Hepatocyte (in vitro differentiated cells): ENCODE measurements around the gene AGBL4. TPM values are rescaled to one million over a fixed set of nuclear protein-coding genes. Genes with fewer than 3 reads are reported as not detected.

Experiments
- DNase-seq: peaks from one replicate; pipeline ENCODE4 v3.0.0-alpha.2; 2016; ENCODE audit warnings: low spot score
- H2AFZ ChIP-seq: fragments of 200-600 bp; sonication (generic); 2 replicates; pipeline ENCODE4 v1.6.0; 2016; ENCODE audit warnings: antibody characterized with exemption, mild to moderate bottlenecking
- H3K27ac ChIP-seq: fragments of 200-600 bp; sonication (generic); 2 replicates; pipeline ENCODE4 v1.5.1; 2016; ENCODE audit warnings: mild to moderate bottlenecking
- H3K27me3 ChIP-seq: fragments of 200-600 bp; sonication (generic); 2 replicates; pipeline ENCODE4 v1.6.1; 2016
- H3K36me3 ChIP-seq: fragments of 200-600 bp; sonication (generic); replicated peaks from 2 replicates; pipeline ENCODE4 v1.5.1; 2016; ENCODE audit warnings: low read depth; ENCODE audit not compliant: insufficient read depth
- H3K4me1 ChIP-seq: fragments of 200-600 bp; sonication (generic); 2 replicates; pipeline ENCODE4 v1.5.1; 2016; ENCODE audit warnings: mild to moderate bottlenecking, moderate library complexity; ENCODE audit not compliant: insufficient read depth
- H3K4me2 ChIP-seq: fragments of 200-600 bp; sonication (generic); 2 replicates; pipeline ENCODE4 v1.6.0; 2016
- H3K4me3 ChIP-seq: fragments of 200-600 bp; sonication (generic); 2 replicates; pipeline ENCODE4 v1.5.1; 2016; ENCODE audit warnings: mild to moderate bottlenecking
- H3K79me2 ChIP-seq: fragments of 200-600 bp; sonication (generic); 2 replicates; pipeline ENCODE4 v1.6.0; 2017; ENCODE audit warnings: mild to moderate bottlenecking
- H3K9me2 ChIP-seq: fragments of 200-600 bp; sonication (generic); replicated peaks from 2 replicates; pipeline ENCODE4 v1.6.0; 2017; ENCODE audit warnings: mild to moderate bottlenecking; ENCODE audit not compliant: insufficient read depth
- H3K9me3 ChIP-seq: fragments of 200-600 bp; sonication (generic); 2 replicates; pipeline ENCODE4 v1.5.1; 2016; ENCODE audit warnings: low read depth, mild to moderate bottlenecking
- H4K20me1 ChIP-seq: fragments of 200-600 bp; sonication (generic); 2 replicates; pipeline ENCODE4 v1.6.0; 2016; ENCODE audit warnings: mild to moderate bottlenecking; ENCODE audit not compliant: insufficient read depth, poor library complexity, severe bottlenecking
- CTCF ChIP-seq: fragments of 200-600 bp; sonication (generic); IDR thresholded peaks from 2 replicates; pipeline ENCODE4 v1.5.1; 2016; ENCODE audit warnings: antibody characterized with exemption, mild to moderate bottlenecking; ENCODE audit not compliant: poor library complexity
- EZH2 ChIP-seq: fragments of 200-600 bp; sonication (generic); IDR thresholded peaks from 2 replicates; pipeline ENCODE4 v1.6.1; 2016; ENCODE audit warnings: antibody characterized with exemption, mild to moderate bottlenecking, borderline replicate concordance
- EZH2phosphoT487 ChIP-seq: fragments of 200-600 bp; sonication (generic); IDR thresholded peaks from one replicate; pipeline ENCODE4 v1.6.1; 2018; ENCODE audit warnings: antibody characterized with exemption, mild to moderate bottlenecking, low read depth, moderate library complexity; ENCODE audit not compliant: unreplicated experiment, severe bottlenecking
- WGBS: methylation state at CpG from one replicate; pipeline ENCODE4 v1.1.6; 2016; ENCODE audit warnings: low lambda C conversion rate; ENCODE audit errors: missing lambda C conversion rate; 5-methylcytosine and 5-hydroxymethylcytosine counted together
- polyA plus RNA-seq: library from polyadenylated mRNA; unstranded; fragments of >200 nt; fragmentation: Nextera tagmentation; extraction: Ambion mirVana; gene quantifications from 2 replicates; pipeline ENCODE4 v1.2.1, GENCODE V29; 2016
- total RNA-seq: library from RNA; depleted of rRNA; stranded (reverse); fragments of >200 nt; gene quantifications from 2 replicates; pipeline ENCODE4 v1.2.3, GENCODE V29; 2014

Gene AGBL4
- total and polyA plus RNA-seq, 2 experiments from 2014 or later, result 0.50 to 0.73 TPM

GRCh38 chr1:49552101-49552500, 471.7 kb downstream of the AGBL4 start:
- Histone ChIP-seq H2AFZ (no peak overlapping the region), H3K36me3 (no peaks in the 10 kb centered on the region), H4K20me1 (no peaks in the 10 kb centered on the region), H3K9me2 (no peaks in the 10 kb centered on the region), H3K79me2 (no peaks in the 10 kb centered on the region), H3K4me2 (no peak overlapping the region), H3K9me3 (no peaks in the 10 kb centered on the region), H3K4me3 (no peak overlapping the region), H3K4me1 (no peaks in the 10 kb centered on the region), H3K27ac (no peak overlapping the region), H3K27me3 (no peaks in the 10 kb centered on the region)
- TF ChIP-seq CTCF (no peak), EZH2phosphoT487 (no peak), EZH2 (no peak)
- no peak for DNase-seq
- 74% methylated on average over 5 of the region's 5 CpGs for WGBS

GRCh38 chr1:49544615-49545014, 479.1 kb downstream of the AGBL4 start:
- Histone ChIP-seq H3K27ac (no peak overlapping the region), H3K36me3 (no peaks in the 10 kb centered on the region), H3K4me3 (no peak overlapping the region), H3K79me2 (no peaks in the 10 kb centered on the region), H4K20me1 (no peaks in the 10 kb centered on the region), H3K9me3 (no peaks in the 10 kb centered on the region), H3K4me1 (no peaks in the 10 kb centered on the region), H3K4me2 (no peak overlapping the region), H3K9me2 (no peaks in the 10 kb centered on the region), H3K27me3 (no peaks in the 10 kb centered on the region), H2AFZ (no peak overlapping the region)
- 56% methylated on average over 3 of the region's 3 CpGs for WGBS
- no peak for DNase-seq
- TF ChIP-seq CTCF (no peak), EZH2 (no peak), EZH2phosphoT487 (no peak)

- no peaks in the 10 kb centered on the region for H3K9me3 ChIP-seq
- H4K20me1 ChIP-seq, result no peaks in the 10 kb centered on the region
- no peaks in the 10 kb centered on the region for H3K79me2 ChIP-seq
- no peaks in the 10 kb centered on the region for H3K4me1 ChIP-seq
- 80% methylated on average over 23 of the region's 24 CpGs for WGBS
- no peaks in the 10 kb centered on the region for H3K27me3 ChIP-seq
- H2AFZ ChIP-seq, result no peak overlapping the region
- no peak overlapping the region for H3K27ac ChIP-seq
- H3K9me2 ChIP-seq, result no peaks in the 10 kb centered on the region
- TF ChIP-seq EZH2 (no peak), CTCF (no peak)
- H3K4me2 ChIP-seq, result no peak overlapping the region
- no peak for DNase-seq
- H3K36me3 ChIP-seq, result no peaks in the 10 kb centered on the region
- no peak overlapping the region for H3K4me3 ChIP-seq
Observed at GRCh38 chr1:49541096-49541752, 482.5 kb downstream of the AGBL4 start.
